ENCODE measurements around the gene RGS8. TPM values are rescaled to one million over a fixed set of nuclear protein-coding genes. Genes with fewer than 3 reads are reported as not detected.

RGS8 gene
- total RNA-seq, 4 donors from 2014 or later = 0.06 to 0.84 (median 0.12) TPM; not detected in 1

- no peak for ATAC-seq (ENCODE audit: low FRiP score)
- TF ChIP-seq CTCF (IDR thresholded peaks at IDR 0.05) = no peak
- DNase-seq (ENCODE audit: low spot score) = no peak
Measured at GRCh38 chr1:182714546-182714945, 30.2 kb upstream of the RGS8 start.

- TF ChIP-seq CTCF (IDR thresholded peaks at IDR 0.05) = no peak
- ATAC-seq (ENCODE audit: low FRiP score) (no peak), DNase-seq (ENCODE audit: low spot score) (no peak)
Measured at GRCh38 chr1:182713939-182714338, 29.6 kb upstream of the RGS8 start.

GRCh38 chr1:182713492-182713891, 29.1 kb upstream of the RGS8 start:
- TF ChIP-seq CTCF (IDR thresholded peaks at IDR 0.05) = no peak
- no peak for ATAC-seq (ENCODE audit: low FRiP score)
- no peak for DNase-seq (ENCODE audit: low spot score)

GRCh38 chr1:182709855-182710254, 25.5 kb upstream of the RGS8 start:
- DNase-seq (ENCODE audit: low spot score) = no peak
- no peak for TF ChIP-seq CTCF (IDR thresholded peaks at IDR 0.05)
- ATAC-seq (ENCODE audit: low FRiP score) = no peak

GRCh38 chr1:182709225-182709764, 24.9 kb upstream of the RGS8 start:
- DNase-seq (ENCODE audit: low spot score) (no peak), ATAC-seq (ENCODE audit: low FRiP score) (no peak)
- no peak for TF ChIP-seq CTCF (IDR thresholded peaks at IDR 0.05)

- no peak for DNase-seq (ENCODE audit: low spot score)
- no peak for TF ChIP-seq CTCF (IDR thresholded peaks at IDR 0.05)
- no peak for ATAC-seq (ENCODE audit: low FRiP score)
Measured at GRCh38 chr1:182707122-182707521, 22.7 kb upstream of the RGS8 start.

- DNase-seq (ENCODE audit: low spot score) = no peak
- TF ChIP-seq CTCF (IDR thresholded peaks at IDR 0.05) = no peak
- ATAC-seq (ENCODE audit: low FRiP score) = no peak
Measured at GRCh38 chr1:182704677-182705076, 20.3 kb upstream of the RGS8 start.
